Skeletal muscle cell (primary cell): ENCODE measurements around the gene CAB39L.
"Not testable (repeated sequence)": the region's sequence is repeated elsewhere in the genome, so short reads cannot be mapped to it uniquely, and the experiment has no call there.

ENCODE experiments used
- DNase-seq: peaks from one replicate; pipeline ENCODE4 v3.0.0-alpha.2; 2010; ENCODE audit warnings: low read depth
- H3K4me3 ChIP-seq: 2 replicates; pipeline ENCODE4 v1.5.1; 2011; ENCODE audit warnings: low read depth, mild to moderate bottlenecking, control low read depth, low read length, moderate library complexity

The CAB39L gene

GRCh38 chr13:49357694-49358093 lies 86.2 kb downstream of the CAB39L start:
- H3K4me3 ChIP-seq, result no peak overlapping the region
- peak; percentile 43 for DNase-seq

DNA sequence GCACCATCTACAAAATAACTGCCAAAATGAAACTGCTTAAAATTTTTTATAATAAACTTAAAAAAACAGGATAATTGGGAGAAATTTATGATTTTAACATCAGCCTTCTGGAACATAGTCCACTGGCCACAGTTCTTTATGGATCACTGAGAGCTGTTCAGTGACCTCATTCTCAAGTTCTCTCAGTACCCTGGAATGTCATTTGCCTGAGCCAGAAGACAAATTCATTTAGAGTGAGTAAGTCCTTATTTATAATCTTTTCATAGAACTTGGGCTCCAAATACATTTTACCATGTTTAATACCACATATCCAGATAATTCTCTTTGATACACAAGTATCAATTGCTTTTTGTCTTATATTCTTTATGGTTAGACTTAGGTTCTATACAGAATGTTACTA lies 87.6 kb downstream of the CAB39L start:
- DNase-seq, result peak; percentile 80
- no peak overlapping the region for H3K4me3 ChIP-seq

DNA sequence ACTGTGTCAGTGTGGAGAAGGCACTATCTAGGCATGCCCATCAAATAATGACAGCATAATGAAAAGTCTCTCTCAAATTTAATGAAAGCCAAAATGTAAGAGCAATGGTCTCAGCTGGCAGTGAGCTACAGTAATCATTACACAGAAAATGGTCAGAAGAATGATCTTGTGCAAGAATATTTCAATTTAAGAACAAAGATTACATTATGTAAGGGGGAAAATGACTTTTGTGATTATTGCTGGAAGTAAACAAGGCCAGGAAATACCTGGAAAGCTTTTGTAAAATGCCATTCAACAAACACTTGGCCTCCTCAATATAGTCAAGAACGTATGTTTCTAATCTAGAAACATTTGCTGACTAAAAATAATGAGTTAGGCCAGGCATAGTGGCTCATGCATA lies 89.1 kb downstream of the CAB39L start:
- no peak for DNase-seq
- no peak overlapping the region for H3K4me3 ChIP-seq

GRCh38 chr13:49353908-49354307 lies 90.0 kb downstream of the CAB39L start:
- DNase-seq, result no peak
- H3K4me3 ChIP-seq, result no peak overlapping the region

DNA sequence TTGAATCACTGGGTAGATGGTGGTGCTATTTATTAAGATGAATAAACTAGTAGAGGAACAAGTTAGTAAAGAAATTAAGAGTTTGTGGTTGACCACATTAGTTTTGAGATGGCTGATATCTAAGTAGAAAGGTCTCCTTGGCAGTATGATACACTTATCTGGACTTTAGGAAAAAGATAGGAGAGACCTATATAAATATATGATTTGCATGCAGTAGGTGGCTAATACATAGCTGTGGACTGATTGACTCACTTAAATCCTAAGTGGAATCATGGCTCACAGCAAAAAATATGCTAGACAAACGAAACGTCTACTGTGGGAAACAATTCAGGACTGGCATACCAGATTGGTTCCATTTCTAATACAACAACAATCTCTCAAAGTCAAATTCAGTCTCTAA lies 92.0 kb downstream of the CAB39L start:
- DNase-seq, result peak; percentile 21
- H3K4me3 ChIP-seq, result no peak overlapping the region

DNA sequence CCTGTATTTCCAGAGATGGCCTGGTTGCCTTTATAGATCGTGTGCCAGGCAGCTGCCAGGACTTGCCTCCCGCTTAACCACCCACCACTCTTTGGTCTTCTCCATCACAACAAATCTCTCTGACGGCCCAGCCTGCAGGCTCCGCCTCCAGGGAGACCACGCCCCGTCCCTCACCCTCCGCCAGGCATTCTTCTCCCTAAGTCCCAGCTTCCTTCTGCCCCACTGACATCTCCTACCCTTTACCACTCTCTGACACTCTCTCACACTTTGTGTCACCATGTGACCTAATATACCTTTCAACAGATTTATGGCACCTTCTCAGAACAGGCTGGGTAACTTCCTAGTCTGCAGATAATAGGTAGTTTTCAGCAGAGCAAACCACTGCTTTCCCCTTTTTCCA lies 95.1 kb downstream of the CAB39L start:
- no peak for DNase-seq

GRCh38 chr13:49347650-49348385 lies 96.0 kb downstream of the CAB39L start:
- no peak overlapping the region for H3K4me3 ChIP-seq
- DNase-seq, result no peak

More for the DNA sequence above, 95.1 kb downstream of the CAB39L start:
- H3K4me3 ChIP-seq, result no peak overlapping the region

DNA sequence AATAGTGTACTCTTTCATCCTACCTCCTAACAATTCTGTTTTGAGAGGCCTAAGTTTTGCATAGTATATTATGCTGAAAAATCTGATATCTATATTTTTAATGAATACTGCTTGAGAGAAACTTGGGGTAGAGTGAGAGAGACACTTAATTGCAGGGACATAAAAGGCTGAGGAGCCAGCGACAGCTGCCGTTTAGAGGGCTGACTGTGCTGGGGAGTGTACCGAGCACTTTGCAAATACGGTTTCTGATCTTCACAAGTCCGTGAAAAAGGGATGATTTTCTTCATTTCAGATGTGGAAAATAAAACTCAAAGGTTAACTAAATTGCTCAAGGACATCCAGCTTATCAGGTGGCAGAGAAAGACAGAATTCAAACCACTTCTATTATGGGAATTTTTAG lies 97.4 kb downstream of the CAB39L start:
- DNase-seq, result no peak
- H3K4me3 ChIP-seq, result no peak overlapping the region

DNA sequence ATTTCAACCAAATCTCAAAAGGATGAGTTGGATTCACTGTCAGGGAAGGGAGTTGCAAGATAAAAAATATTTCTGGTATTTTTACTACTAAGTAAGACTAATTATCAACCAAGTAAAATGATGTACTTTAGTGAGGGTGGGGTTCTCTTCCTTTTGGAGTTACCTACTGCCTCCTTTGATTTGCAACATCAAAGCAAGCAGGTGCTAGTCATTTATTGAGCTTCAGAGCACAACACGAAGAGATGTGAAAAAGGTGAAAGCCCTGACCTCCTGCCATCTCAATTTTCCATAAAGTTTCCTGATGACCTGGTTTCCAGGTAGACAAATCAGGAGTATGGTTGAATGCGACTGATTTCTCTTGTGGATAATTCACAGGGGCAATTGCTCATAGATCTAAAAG lies 100.1 kb downstream of the CAB39L start:
- H3K4me3 ChIP-seq, result no peak overlapping the region
- no peak for DNase-seq

DNA sequence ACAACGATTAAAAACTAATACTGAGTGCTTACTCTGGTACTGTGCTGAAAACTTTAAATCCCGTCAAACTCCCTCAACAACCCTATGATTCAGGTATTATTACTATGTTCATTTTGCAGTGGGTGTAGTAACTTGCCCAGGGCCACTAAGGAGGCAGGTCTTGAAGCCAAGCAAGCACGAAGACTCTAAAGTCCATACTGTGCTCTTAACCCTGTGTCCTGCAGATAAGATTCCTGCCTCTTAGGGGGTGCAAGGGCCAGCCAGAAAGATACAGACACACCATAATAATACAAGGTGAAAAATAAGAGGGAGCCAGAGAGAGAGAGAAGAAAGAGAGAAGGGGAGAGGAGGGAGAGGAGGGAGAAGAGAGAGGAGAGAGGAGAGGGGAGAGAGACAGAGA lies 100.6 kb downstream of the CAB39L start:
- no peak for DNase-seq

GRCh38 chr13:49342454-49342853 lies 101.4 kb downstream of the CAB39L start:
- no peak for DNase-seq
- no peak overlapping the region for H3K4me3 ChIP-seq

More for the DNA sequence above, 100.6 kb downstream of the CAB39L start:
- H3K4me3 ChIP-seq, result no peak overlapping the region

DNA sequence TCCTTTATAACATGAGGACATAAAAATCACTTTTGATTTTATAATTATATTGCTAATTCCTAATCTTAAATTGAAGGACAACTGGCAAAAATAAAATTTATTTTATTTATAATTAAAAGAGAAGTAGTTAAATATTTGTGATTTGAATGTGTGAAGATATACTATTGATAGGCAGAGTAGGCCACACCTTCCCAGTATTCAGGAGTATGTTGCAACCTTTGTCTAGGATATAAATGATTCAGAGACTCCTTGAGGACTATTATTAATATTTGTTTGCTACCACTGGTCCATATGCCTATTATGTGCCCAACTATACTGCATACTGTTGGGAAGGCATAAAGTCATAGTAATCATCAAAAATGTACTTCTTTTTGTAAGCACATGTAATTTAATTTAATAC lies 101.9 kb downstream of the CAB39L start:
- no peak for DNase-seq
- no peak overlapping the region for H3K4me3 ChIP-seq

GRCh38 chr13:49341517-49341916 lies 102.3 kb downstream of the CAB39L start:
- no peak for DNase-seq
- no peak overlapping the region for H3K4me3 ChIP-seq

DNA sequence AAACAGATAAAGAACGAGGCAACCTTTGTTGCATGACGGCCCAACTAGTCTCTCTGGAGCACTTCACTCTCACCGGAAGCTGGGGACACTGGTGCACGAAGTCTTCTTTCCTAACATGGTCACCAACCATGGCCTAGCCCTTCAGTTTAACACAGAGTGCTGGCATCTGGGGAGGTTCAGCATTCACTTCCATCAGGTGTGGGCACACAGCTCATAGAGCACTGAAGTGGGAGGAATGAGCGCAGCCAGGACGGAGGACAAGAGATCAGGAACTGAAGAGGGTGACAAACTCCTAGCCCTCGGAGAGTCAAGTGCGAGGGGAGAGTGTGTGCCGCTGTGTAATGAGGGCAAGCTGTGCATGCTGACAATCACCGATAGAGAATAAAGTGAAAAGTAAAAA lies 103.7 kb downstream of the CAB39L start:
- no peak for DNase-seq
- H3K4me3 ChIP-seq, result no peak overlapping the region

- no peak overlapping the region for H3K4me3 ChIP-seq
- no peak for DNase-seq
These were observed 107.2 kb downstream of the CAB39L start for GRCh38 chr13:49336655-49337054.

DNA sequence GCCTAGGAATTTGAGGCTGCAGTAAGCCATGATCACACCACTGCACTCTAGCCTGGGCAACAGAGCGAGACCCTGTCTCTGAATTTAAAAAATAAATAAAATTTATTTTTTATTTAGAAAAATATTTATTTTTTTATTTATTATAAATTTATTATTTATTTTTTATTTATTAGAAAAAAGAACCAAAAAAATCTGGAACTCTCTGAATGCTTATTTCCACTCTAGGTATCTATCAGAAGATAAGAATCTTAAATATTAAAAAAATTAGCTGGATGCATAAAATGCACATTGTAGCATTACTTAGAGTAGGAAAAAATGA lies 113.4 kb downstream of the CAB39L start:
- no peak for DNase-seq
- H3K4me3 ChIP-seq, result no peak overlapping the region

- H3K4me3 ChIP-seq, result no peak overlapping the region
- no peak for DNase-seq
These were observed 113.9 kb downstream of the CAB39L start for GRCh38 chr13:49329831-49330545.

DNA sequence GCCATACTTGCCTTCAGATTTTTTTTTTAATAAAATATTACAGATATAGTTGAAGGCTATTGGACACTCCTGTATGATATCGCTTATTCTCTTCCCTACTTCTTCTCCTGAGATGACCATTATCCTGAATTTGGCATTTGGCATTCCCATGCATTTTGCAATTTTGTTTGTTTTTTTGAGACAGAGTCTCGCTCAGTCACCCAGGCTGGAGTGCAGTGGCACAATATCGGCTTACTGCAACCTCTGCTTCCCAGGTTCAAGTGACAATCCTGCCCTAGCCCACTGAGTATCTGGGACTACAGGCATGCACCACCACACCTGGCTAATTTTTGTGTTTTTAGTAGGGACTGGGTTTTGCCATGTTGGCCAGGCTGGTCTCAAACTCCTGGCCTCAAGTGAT lies 116.7 kb downstream of the CAB39L start:
- H3K4me3 ChIP-seq, DNase-seq: not testable (repeated sequence)

DNA sequence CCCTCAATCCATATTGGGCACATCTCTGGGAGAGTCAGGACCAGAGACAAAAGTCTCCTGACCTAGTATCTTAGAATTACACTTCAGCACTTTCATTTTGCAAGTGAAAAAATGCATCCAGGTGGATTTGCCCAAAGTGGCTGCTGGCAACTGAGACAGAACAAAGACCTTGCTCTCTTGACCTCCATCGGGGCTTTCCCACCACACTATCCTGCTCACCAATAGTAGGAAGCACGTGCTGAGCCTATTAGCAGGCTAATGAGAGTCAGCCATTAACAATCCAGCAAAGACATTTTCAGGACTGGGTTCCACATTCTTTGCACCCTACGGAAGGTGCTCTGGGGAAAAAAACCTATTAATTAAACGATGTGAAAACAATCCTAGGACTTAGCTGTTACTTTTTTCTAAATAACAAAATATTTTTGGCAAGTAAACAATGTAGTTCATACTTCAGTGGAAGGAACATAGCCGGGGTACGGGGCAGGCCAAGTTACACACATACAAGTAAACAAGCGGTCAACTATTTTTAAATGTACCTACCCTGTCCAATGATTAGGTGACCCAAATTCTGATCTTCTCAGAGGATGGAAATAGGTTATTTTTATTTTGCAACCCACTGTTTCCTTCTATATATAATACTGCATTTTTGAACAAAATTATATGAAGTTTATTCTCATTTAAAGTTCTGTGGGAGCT lies 117.5 kb downstream of the CAB39L start:
- DNase-seq, result no peak
- H3K4me3 ChIP-seq, result no peak overlapping the region

GRCh38 chr13:49323344-49323743 lies 120.5 kb downstream of the CAB39L start:
- H3K4me3 ChIP-seq, result no peak overlapping the region
- peak; percentile 57 for DNase-seq

GRCh38 chr13:49322702-49323101 lies 121.2 kb downstream of the CAB39L start:
- no peak for DNase-seq
- H3K4me3 ChIP-seq, result no peak overlapping the region
